Tibial artery (tissue), 4 donors: ENCODE measurements around the gene LAYN.

Experiments
- DNase-seq, 2 donors: peaks; one replicate each; pipeline ENCODE4 v3.0.0-alpha.2; 2019
- H3K27ac ChIP-seq, 2 donors: fragments of 200-600 bp; sonication (generic) in 1 of 2; 1 replicate in 1 of 2; 2 replicates in 1 of 2; pipeline ENCODE4 v1.5.1; 2018 to 2019; ENCODE audit warnings: mild to moderate bottlenecking in 1 of 2
- H3K27me3 ChIP-seq, 2 donors: fragments of 200-600 bp; sonication (generic) in 1 of 2; one replicate each; pipeline versions ENCODE4 v1.5.1 to v1.6.0; 2016 to 2019
- H3K36me3 ChIP-seq, 3 donors: fragments of 200-600 bp; sonication (generic) in 2 of 3; one replicate each; pipeline ENCODE4 v1.5.1; 2016 to 2019; ENCODE audit warnings: mild to moderate bottlenecking in 2 of 3
- H3K4me1 ChIP-seq, 4 donors: fragments of 200-600 bp; sonication (generic) in 2 of 4; 1 replicate in 3 of 4; 2 replicates in 1 of 4; pipeline ENCODE4 v1.5.1; 2016 to 2019
- H3K4me3 ChIP-seq, 2 donors: fragments of 200-600 bp; sonication (generic) in 1 of 2; 1 replicate in 1 of 2; 2 replicates in 1 of 2; pipeline ENCODE4 v1.5.1; 2018 to 2019; ENCODE audit warnings: mild to moderate bottlenecking in 2 of 2
- H3K9me3 ChIP-seq, 3 donors: fragments of 200-600 bp; sonication (generic) in 1 of 3; one replicate each; pipeline ENCODE4 v1.5.1; 2016 to 2019
- CTCF ChIP-seq, 2 experiments: fragments of 200-600 bp in 1 of 2; fragments of 450-650 bp in 1 of 2; IDR thresholded peaks; one replicate each; pipeline ENCODE4 v1.5.1; 2017 to 2019; ENCODE audit warnings: antibody characterized with exemption in 2 of 2, mild to moderate bottlenecking in 1 of 2, moderate library complexity in 1 of 2
- intact Hi-C: fragments of 100-400 bp; cut with DNase I; formaldehyde crosslinking; loops from one replicate; pipeline ENCODE4 v1.15.0; 2023; ENCODE audit warnings: low total_unique reads

Gene LAYN

GRCh38 chr11:111510311-111510710 is 30.2 kb upstream of the LAYN start:
- no peaks in the 10 kb centered on the region for H3K9me3 ChIP-seq
- no peak for TF ChIP-seq CTCF (IDR thresholded peaks at IDR 0.05)
- H3K27me3 ChIP-seq, result peaks cover 0 to 47% of the 10 kb centered on the region in 2 donors
- intact Hi-C loops, result no loop called here
- H3K4me3 ChIP-seq, result no peak overlapping the region
- no peak overlapping the region for H3K27ac ChIP-seq
- H3K4me1 ChIP-seq, result peaks cover 0 to 21% (median 18%) of the 10 kb centered on the region in 4 donors
- H3K36me3 ChIP-seq, result no peaks in the 10 kb centered on the region
- no peak for DNase-seq

- no peak for TF ChIP-seq CTCF (IDR thresholded peaks at IDR 0.05)
- Histone ChIP-seq H3K9me3 (no peaks in the 10 kb centered on the region), H3K36me3 (no peaks in the 10 kb centered on the region), H3K4me3 (peak within 1 kb of the TSS; percentile 29 to 48), H3K4me1 (peaks cover 0 to 21% (median 18%) of the 10 kb centered on the region in 4 donors), H3K27ac (no peak within 1 kb of the TSS), H3K27me3 (peaks cover 0 to 47% of the 10 kb centered on the region in 2 donors)
- intact Hi-C loops, result no loop called here
- no peak for DNase-seq
Measured at GRCh38 chr11:111512296-111513239, 28.0 kb upstream of the LAYN start, which contains the start of gene BTG4. TSS of gene BTG4 (minus strand) at chr11:111512386. CDS start at chr11:111498776, 13,610 bp downstream.

- DNase-seq, result no peak
- Histone ChIP-seq H3K9me3 (no peaks in the 10 kb centered on the region), H3K27ac (no peak overlapping the region), H3K36me3 (no peaks in the 10 kb centered on the region), H3K4me1 (peaks cover 0 to 21% (median 18%) of the 10 kb centered on the region in 4 donors), H3K4me3 (peak overlapping the region in 1 of 2 donors; percentile 48), H3K27me3 (peaks cover 0 to 46% of the 10 kb centered on the region in 2 donors)
- intact Hi-C loops, result no loop called here
- TF ChIP-seq CTCF (IDR thresholded peaks at IDR 0.05), result no peak
Measured at GRCh38 chr11:111513240-111513605, 27.3 kb upstream of the LAYN start.

GRCh38 chr11:111514216-111515031 is 26.1 kb upstream of the LAYN start, which contains the start of gene HOATZ:
TSS of gene HOATZ (plus strand) at chr11:111514778. CDS start at chr11:111514785, 7 bp downstream.
- Histone ChIP-seq H3K36me3 (no peaks in the 10 kb centered on the region), H3K4me3 (peak within 1 kb of the TSS in 1 of 2 donors; percentile 4), H3K4me1 (peaks cover 0 to 21% (median 18%) of the 10 kb centered on the region in 4 donors), H3K9me3 (no peaks in the 10 kb centered on the region), H3K27ac (no peak within 1 kb of the TSS), H3K27me3 (peaks cover 0 to 43% of the 10 kb centered on the region in 2 donors)
- intact Hi-C loops, result no loop called here
- TF ChIP-seq CTCF (IDR thresholded peaks at IDR 0.05), result no peak
- no peak for DNase-seq

- no peaks in the 10 kb centered on the region for H3K36me3 ChIP-seq
- peaks cover 0 to 35% of the 10 kb centered on the region in 2 donors for H3K27me3 ChIP-seq
- no peak overlapping the region for H3K4me3 ChIP-seq
- intact Hi-C loops, result no loop called here
- no peak for TF ChIP-seq CTCF (IDR thresholded peaks at IDR 0.05)
- no peak overlapping the region for H3K27ac ChIP-seq
- H3K4me1 ChIP-seq, result peaks cover 0 to 21% (median 18%) of the 10 kb centered on the region in 4 donors
- H3K9me3 ChIP-seq, result no peaks in the 10 kb centered on the region
- DNase-seq, result no peak
Measured at GRCh38 chr11:111515591-111515990, 24.9 kb upstream of the LAYN start.
